HG03045 (cell line): ENCODE data around the gene UBA52.
A peak's percentile ranks its signal among the peaks of the same experiment; 100 is the strongest.
"Not testable (repeated sequence)": the region's sequence is repeated elsewhere in the genome, so short reads cannot be mapped to it uniquely, and the experiment has no call there.

Experiments
- ATAC-seq: cut with Tn5 transposase; IDR thresholded peaks from one replicate; pipeline ENCODE4 v1.9.1; 2021; ENCODE audit warnings: mild to moderate bottlenecking, moderate library complexity; ENCODE audit not compliant: unreplicated experiment

Gene UBA52

DNA sequence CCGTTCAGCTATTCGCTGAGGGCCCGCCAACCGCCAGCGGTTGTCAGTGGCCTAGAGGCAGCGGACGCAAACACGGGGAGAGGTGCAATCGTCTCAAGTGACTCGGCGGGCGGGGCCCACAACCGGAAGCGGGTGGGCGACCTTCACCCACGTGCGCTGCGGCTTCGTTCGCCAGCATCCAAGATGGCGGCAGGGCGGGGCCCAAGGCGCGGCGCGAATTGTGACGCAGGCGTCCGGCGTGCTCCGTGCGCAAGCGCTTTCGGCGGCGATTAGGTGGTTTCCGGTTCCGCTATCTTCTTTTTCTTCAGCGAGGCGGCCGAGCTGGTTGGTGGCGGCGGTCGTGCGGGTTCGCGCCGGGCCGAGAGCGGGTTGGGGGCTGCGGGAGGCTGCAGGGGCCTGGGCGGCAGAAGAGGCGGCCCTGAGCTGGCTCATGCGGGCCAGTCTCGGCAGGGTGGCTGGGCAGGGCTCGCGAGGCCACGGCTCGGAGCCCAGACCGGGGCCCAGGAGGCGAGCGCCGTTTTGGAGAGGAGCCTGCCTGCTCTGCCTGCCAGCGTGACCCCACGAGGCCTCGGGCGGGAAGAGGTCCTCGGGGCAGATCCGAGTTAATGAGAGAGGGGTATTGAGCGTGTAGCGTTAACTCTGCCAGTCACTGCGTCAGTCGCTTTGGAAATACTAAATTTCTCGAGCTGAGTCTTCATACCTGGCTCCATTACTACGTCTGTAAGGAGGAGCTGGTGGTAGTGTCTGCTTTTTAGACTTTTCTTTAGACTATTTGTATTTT is at the start of gene UBA52:
TSS of gene UBA52 (plus strand) at position 294 of the 781 bp plus-strand sequence. CDS start 1,444 bp downstream, outside the sequence.
- ATAC-seq: peak; percentile 89

DNA sequence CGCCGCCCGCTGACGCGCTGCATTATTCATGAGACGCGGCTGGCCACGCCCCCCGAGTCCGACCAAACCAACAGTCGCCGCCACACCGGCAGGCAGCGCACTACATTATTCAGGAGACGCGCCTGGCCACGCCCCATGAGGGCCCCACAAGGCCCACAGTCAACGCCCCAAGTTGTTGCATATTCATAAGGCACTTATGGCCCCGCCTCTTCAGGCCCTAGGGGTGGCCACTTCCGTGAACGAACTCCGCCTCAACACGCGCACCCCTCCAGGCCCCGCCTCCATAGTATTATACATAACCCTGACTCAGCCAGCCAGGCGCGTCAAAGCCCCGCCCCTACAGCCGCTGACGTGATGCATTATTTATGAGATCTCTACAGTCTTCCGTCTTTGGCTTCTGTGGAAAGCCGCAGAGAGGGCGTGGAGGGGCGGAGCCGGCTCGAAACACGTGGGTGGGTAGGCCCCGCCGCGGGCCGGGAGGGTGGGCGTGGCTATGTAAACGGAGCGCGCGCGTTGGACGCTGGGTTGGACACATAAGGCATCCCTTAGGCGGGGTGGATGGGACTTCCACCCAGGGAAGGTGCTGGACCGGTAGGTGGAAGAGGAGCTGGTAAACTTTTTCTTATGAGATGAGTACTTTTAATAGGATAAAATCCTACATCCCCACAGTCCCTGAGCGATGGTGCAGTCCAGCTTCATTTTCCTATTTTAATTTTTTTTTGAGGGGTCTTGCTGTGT is 49.4 kb upstream of the UBA52 start:
- ATAC-seq: peak; percentile 83

- ATAC-seq: not testable (repeated sequence)
Observed at GRCh38 chr19:18522862-18523440, 48.7 kb upstream of the UBA52 start.

- no peak for ATAC-seq
Observed at GRCh38 chr19:18523841-18524240, 47.8 kb upstream of the UBA52 start.

DNA sequence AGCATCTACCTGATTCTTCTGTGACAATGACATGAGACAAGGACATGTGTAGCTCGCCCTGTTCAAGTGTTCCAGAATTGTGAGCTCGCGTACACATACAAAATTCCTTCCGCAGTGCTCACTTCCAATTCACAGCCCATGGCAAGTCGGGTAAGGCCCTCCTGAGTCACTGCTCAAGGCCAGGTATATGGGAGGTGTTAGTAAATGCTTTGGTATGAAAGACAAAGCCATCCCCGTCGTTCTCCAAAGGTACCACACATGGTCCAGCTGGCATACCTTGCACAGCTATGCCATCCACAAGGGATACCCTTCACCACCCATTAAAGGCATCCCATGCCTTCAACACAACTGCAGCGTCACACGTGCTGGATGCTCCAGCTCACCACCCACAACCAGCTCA is 45.3 kb upstream of the UBA52 start:
- no peak for ATAC-seq

- no peak for ATAC-seq
Observed at GRCh38 chr19:18529782-18530181, 41.9 kb upstream of the UBA52 start.

DNA sequence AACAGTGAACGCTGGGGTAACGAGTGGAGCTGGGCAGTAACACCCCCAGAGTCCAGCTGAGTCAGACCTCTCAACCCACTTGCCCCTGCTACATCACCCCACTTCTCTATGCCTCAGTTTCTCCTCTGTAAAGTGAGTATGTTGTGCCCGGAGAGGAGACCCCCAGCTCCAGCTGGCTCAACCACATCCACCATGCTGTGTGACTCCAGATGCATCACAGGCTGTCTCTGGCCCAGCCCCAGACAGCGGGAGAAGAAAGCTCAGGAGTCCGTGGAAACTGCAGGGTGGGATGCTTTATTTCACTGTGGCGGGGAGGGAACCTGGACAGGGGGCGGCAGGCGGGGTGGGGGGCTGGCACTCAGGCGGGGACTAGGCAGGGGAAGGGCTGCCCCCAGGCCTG is 40.2 kb upstream of the UBA52 start:
- no peak for ATAC-seq

GRCh38 chr19:18532168-18532890 is 39.3 kb upstream of the UBA52 start:
- ATAC-seq: no peak

- ATAC-seq: no peak
Observed at GRCh38 chr19:18533058-18533457, 38.6 kb upstream of the UBA52 start.

GRCh38 chr19:18536475-18536874 is 35.2 kb upstream of the UBA52 start:
- ATAC-seq: no peak

- no peak for ATAC-seq
Observed at GRCh38 chr19:18537431-18537830, 34.2 kb upstream of the UBA52 start.

GRCh38 chr19:18538115-18538514 is 33.5 kb upstream of the UBA52 start:
- no peak for ATAC-seq

GRCh38 chr19:18539372-18539771 is 32.3 kb upstream of the UBA52 start:
- ATAC-seq: no peak

DNA sequence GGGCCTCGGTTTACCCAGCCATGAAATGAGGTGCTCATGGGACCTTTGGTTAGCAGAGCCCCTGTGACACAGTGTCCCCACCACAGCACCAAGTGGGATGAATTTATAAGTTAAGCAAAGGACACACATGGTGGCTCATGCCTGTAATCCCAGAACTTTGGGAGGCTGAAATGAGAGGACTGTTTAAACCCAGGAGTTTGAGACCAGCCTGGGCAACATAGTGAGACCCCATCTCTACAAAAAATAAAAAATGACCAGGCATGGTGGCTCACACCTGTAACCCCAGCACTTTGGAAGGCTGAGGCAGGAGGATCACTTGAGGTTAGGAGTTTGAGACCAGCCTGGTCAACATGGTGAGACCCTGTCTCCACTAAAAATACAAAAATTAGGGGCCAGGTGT is 31.5 kb upstream of the UBA52 start:
- ATAC-seq: not testable (repeated sequence)

DNA sequence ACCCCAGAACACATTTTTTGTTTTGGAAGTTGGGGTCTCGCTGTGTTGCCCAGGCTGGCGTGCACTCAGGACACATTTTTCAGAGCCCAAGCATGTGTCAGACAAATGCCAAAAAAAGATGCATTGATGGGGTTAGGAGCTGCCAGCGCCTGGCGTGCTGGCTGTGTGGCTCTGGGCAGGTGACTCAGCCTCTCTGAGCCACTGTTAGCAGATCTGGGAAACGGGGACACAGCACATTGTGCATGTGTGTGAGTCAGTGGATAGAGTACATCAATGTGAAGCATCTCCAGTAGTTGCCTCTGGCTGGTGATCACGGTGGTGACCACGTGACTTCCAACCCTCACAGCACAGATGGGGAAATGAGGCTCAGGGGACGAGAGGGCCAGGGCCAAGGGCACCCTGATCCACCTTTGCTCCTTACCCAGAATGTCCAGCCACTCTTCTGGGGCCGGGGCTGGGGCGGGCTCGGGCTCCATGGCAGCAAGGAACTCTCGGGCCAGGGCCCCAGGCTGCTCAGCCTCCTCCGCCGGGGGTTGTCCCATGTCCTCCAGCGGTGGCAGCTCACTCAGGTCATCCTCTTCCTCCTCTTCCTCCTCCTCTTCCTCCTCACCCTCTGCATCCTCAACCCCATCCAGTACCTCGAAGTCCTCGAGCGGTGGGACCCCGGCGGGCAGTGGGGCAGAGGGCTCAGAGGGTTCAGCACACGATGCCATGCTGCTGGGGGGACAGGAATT is 30.2 kb upstream of the UBA52 start:
- no peak for ATAC-seq

- no peak for ATAC-seq
Observed at GRCh38 chr19:18541992-18542940, 29.4 kb upstream of the UBA52 start.

- ATAC-seq: peak; percentile 91
Observed at GRCh38 chr19:18542941-18543813, 28.5 kb upstream of the UBA52 start, which contains the start of gene FKBP8. TSS of gene FKBP8 (minus strand) at chr19:18543573. CDS start at chr19:18541970, 1,603 bp downstream.

DNA sequence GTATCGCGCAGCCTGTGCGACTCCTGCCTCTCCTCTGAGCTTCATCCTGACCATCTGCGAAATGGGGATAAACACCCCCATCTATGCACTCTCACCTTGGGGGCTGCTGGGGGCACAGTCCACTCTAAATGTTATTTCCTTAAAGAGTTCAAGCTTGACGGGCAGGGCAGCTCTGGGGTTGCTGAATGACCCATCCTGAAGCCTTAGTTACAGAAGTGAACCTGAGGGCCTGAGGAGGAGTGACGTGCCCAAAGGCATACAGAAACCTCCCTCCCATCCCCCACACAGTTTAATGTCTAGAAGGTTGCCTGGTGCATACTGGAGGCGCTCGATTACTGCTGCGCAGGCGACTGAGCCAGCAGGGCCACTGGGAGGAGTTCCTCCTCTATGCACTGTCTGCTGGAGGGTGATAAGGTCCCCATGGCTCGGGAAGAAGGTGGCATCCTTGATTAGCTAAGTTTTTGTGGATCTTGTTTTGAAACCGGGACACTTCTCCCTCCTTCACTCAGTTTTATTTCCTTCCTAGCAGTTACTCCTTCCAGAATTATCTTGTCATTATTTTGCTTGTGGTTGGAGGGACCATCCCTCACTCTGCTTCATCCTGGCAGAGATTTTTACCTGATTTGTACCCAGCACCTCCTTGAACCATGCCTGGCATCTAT is 27.7 kb upstream of the UBA52 start:
- peak; percentile 47 for ATAC-seq
